ENCODE measurements around the gene ZFYVE28. TPM values are rescaled to one million over a fixed set of nuclear protein-coding genes. Genes with fewer than 3 reads are reported as not detected.
A peak's percentile ranks its signal among the peaks of the same experiment; 100 is the strongest.

The ZFYVE28 gene
- total RNA-seq, 6 donors from 2014 or later, result 10.8 to 51.3 (median 15.2) TPM

GRCh38 chr4:2457481-2458295 is 39.2 kb upstream of the ZFYVE28 start:
- peak in 1 of 2 donors; percentile 56 for DNase-seq

GRCh38 chr4:2451821-2452785 is 33.7 kb upstream of the ZFYVE28 start:
- H3K27me3 ChIP-seq, result no peaks in the 10 kb centered on the region
- DNase-seq (peak in 1 of 2 donors; percentile 61), ATAC-seq (ENCODE audit: low FRiP score in 2 of 2) (no peak)
- 78 to 84% methylated on average over 21 to 24 of the region's 25 CpGs for WGBS, 2 donors
- H3K9me3 ChIP-seq, result no peaks in the 10 kb centered on the region
- H3K4me3 ChIP-seq, result no peak overlapping the region
- no peaks in the 10 kb centered on the region for H3K4me1 ChIP-seq
- no peak for TF ChIP-seq POLR2AphosphoS5 (IDR thresholded peaks at IDR 0.05)
- no peak for TF ChIP-seq POLR2A (IDR thresholded peaks at IDR 0.05)
- no peak for TF ChIP-seq EP300 (IDR thresholded peaks at IDR 0.05)
- no peak for TF ChIP-seq CTCF (IDR thresholded peaks at IDR 0.05)
- no peak overlapping the region for H3K27ac ChIP-seq
- H3K36me3 ChIP-seq, result no peaks in the 10 kb centered on the region

More at GRCh38 chr4:2457481-2458295, 39.2 kb upstream of the ZFYVE28 start:
- no peak for ATAC-seq (ENCODE audit: low FRiP score in 2 of 2)
- Histone ChIP-seq H3K27ac (no peak overlapping the region), H3K36me3 (no peaks in the 10 kb centered on the region), H3K27me3 (no peaks in the 10 kb centered on the region), H3K4me3 (no peak overlapping the region), H3K9me3 (no peaks in the 10 kb centered on the region), H3K4me1 (peaks cover 5 to 8% (median 6%) of the 10 kb centered on the region in 4 donors)
- 79 to 80% methylated on average over 24 of the region's 24 CpGs for WGBS, 2 donors
- no peak for TF ChIP-seq POLR2AphosphoS5 (IDR thresholded peaks at IDR 0.05)
- TF ChIP-seq EP300 (IDR thresholded peaks at IDR 0.05), result no peak
- no peak for TF ChIP-seq POLR2A (IDR thresholded peaks at IDR 0.05)
- TF ChIP-seq CTCF (IDR thresholded peaks at IDR 0.05), result no peak

GRCh38 chr4:2451036-2451520 is 32.6 kb upstream of the ZFYVE28 start:
- TF ChIP-seq POLR2A (IDR thresholded peaks at IDR 0.05) (no peak), CTCF (IDR thresholded peaks at IDR 0.05) (no peak), POLR2AphosphoS5 (IDR thresholded peaks at IDR 0.05) (no peak), EP300 (IDR thresholded peaks at IDR 0.05) (no peak)
- ATAC-seq (ENCODE audit: low FRiP score in 2 of 2), result peak in 1 of 2 donors; percentile 41
- WGBS, 2 donors, result 87 to 97% methylated on average over 6 to 8 of the region's 10 CpGs
- Histone ChIP-seq H3K27ac (no peak overlapping the region), H3K4me1 (no peaks in the 10 kb centered on the region), H3K9me3 (no peaks in the 10 kb centered on the region), H3K27me3 (no peaks in the 10 kb centered on the region), H3K36me3 (no peaks in the 10 kb centered on the region), H3K4me3 (no peak overlapping the region)
- peak in 1 of 2 donors; percentile 58 for DNase-seq

GRCh38 chr4:2450394-2451035 is 32.1 kb upstream of the ZFYVE28 start:
- TF ChIP-seq CTCF (IDR thresholded peaks at IDR 0.05) (no peak), EP300 (IDR thresholded peaks at IDR 0.05) (no peak), POLR2A (IDR thresholded peaks at IDR 0.05) (no peak), POLR2AphosphoS5 (IDR thresholded peaks at IDR 0.05) (no peak)
- Histone ChIP-seq H3K4me3 (no peak overlapping the region), H3K36me3 (no peaks in the 10 kb centered on the region), H3K9me3 (no peaks in the 10 kb centered on the region), H3K4me1 (no peaks in the 10 kb centered on the region), H3K27ac (no peak overlapping the region), H3K27me3 (no peaks in the 10 kb centered on the region)
- 84 to 86% methylated on average over 4 to 16 of the region's 16 CpGs for WGBS, 2 donors
- ATAC-seq (ENCODE audit: low FRiP score in 2 of 2) (no peak), DNase-seq (peak in 1 of 2 donors; percentile 74)
